ENCODE data around the gene KLHL18.

DNA sequence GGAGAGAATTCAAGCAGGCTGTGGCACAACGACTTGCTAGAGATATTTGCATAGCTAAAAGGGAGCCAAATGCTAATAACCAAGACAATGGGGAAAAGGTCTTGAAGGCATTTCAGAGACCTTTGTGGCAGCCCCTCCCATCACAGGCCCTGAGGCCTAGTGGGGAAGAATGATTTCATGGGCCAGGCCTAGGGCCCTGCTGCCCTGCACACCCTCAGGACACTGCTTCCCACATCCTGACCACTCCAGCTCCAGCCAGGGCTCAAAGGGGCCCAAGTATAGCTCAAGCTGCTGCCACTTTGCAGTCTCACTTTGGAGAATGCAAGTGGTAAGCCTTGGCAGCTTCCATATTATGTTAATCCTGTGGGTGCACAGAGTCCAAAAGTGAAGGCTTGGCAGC, 76.6 kb downstream of the KLHL18 start:
- TF ChIP-seq POLR2AphosphoS5 (IDR thresholded peaks at IDR 0.05; ENCODE audit: borderline replicate concordance, low read depth, low read length) (no peak), EZH2 (IDR thresholded peaks at IDR 0.05) (no peak)
